Activated T-cell treated with anti-CD3 and anti-CD28 coated beads, Interleukin-2, amount 50 U/mL, for 4 hours (primary cell): ENCODE data around the gene MAT2A. TPM values are rescaled to one million over a fixed set of nuclear protein-coding genes. Genes with fewer than 3 reads are reported as not detected.
A peak's percentile ranks its signal among the peaks of the same experiment; 100 is the strongest.
"Not testable (repeated sequence)": the region's sequence is repeated elsewhere in the genome, so short reads cannot be mapped to it uniquely, and the experiment has no call there.

Experiments
- ATAC-seq, 2 donors: fragments of 200-7000 bp; cut with Tn5 transposase; one replicate each; pipeline ENCODE4 v1.10.0; 2021
- DNase-seq: peaks from one replicate; pipeline ENCODE4 v3.0.0-alpha.2; 2020
- H3K27me3 Mint-ChIP-seq: one replicate; pipeline ENCODE4 v1.8.0; 2021; ENCODE audit warnings: low read depth, mixed read lengths
- H3K36me3 Mint-ChIP-seq: one replicate; pipeline ENCODE4 v1.8.0; 2022; ENCODE audit warnings: mixed read lengths; ENCODE audit not compliant: insufficient read depth
- H3K4me1 Mint-ChIP-seq: one replicate; pipeline ENCODE4 v1.8.0; 2021; ENCODE audit warnings: low read depth, mixed read lengths
- H3K4me3 Mint-ChIP-seq: one replicate; pipeline ENCODE4 v1.8.0; 2021; ENCODE audit warnings: mild to moderate bottlenecking, moderate library complexity, mixed read lengths
- H3K9me3 Mint-ChIP-seq: one replicate; pipeline ENCODE4 v1.8.0; 2021; ENCODE audit warnings: mixed read lengths
- total RNA-seq, 3 donors: library from RNA; stranded (reverse); gene quantifications; one replicate each; pipeline ENCODE4 v1.2.1, GENCODE V29; 2021

MAT2A gene
- total RNA-seq, 3 donors from 2014 or later = 399 to 423 (median 404) TPM

DNA sequence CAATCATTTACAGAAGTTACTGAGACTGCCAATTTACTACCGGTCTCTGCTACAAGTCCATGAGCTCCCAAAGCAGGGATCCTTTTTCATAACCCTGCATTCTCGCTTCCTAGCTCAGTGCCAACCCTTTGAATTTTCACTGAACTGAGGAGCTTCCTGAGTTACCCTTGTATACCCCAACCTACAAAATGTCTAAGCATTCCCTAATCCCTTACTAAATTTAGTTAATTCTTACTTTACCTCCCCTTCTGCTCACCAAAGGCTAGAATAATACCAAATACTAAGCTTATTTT, 9.6 kb downstream of the MAT2A start:
- Mint-ChIP-seq H3K9me3 (no peaks in the 10 kb centered on the region), H3K4me3 (no peak overlapping the region), H3K36me3 (peaks cover 30% of the 10 kb centered on the region), H3K27me3 (no peaks in the 10 kb centered on the region), H3K4me1 (peaks cover 8% of the 10 kb centered on the region)
- DNase-seq (no peak), ATAC-seq (no peak)

DNA sequence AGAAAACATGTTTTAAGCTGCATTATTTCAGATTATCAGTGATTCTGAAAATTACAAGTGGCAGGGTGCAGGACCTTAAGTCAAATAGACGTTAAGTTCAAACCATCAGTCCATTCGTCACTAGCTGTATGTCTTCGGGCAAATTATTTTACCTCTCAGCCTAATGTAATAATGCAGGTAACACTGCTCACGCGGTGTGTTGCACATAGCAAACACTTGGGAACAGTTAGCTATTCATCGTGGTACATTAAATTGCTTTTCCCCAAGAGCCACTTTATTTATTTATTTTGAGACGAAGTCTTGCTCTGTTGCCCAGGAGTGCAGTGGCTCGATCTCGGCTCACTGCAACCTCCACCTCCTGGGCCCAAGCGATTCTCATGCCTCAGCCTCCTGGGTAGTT, 10.1 kb downstream of the MAT2A start:
- H3K4me1 Mint-ChIP-seq = peaks cover 6% of the 10 kb centered on the region
- no peak for DNase-seq
- no peaks in the 10 kb centered on the region for H3K9me3 Mint-ChIP-seq
- no peak for ATAC-seq
- H3K4me3 Mint-ChIP-seq = no peak overlapping the region
- H3K27me3 Mint-ChIP-seq = no peaks in the 10 kb centered on the region
- peaks cover 29% of the 10 kb centered on the region for H3K36me3 Mint-ChIP-seq

DNA sequence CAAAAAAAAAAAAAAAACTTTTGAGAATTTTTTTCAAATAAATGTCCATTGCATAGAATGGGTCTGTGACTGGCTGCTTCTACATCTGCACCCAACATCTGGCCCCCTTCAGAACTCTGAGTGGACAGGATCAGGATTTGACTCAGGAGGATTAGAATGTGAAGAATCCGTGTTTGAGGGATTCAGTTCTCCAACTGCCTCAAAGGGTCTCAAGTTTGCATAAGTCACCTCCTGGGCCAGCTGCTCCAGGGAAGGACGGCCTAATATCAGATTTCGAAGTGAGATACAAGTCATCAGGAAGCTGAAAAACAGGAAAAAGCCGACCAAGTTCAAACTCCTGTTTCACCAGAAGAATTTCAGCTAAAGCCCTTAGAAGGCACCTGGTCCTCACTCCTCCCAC, 10.9 kb downstream of the MAT2A start:
- H3K4me1 Mint-ChIP-seq = peaks cover 3% of the 10 kb centered on the region
- peaks cover 28% of the 10 kb centered on the region for H3K36me3 Mint-ChIP-seq
- no peaks in the 10 kb centered on the region for H3K27me3 Mint-ChIP-seq
- no peak for ATAC-seq
- no peak overlapping the region for H3K4me3 Mint-ChIP-seq
- H3K9me3 Mint-ChIP-seq = no peaks in the 10 kb centered on the region
- no peak for DNase-seq

DNA sequence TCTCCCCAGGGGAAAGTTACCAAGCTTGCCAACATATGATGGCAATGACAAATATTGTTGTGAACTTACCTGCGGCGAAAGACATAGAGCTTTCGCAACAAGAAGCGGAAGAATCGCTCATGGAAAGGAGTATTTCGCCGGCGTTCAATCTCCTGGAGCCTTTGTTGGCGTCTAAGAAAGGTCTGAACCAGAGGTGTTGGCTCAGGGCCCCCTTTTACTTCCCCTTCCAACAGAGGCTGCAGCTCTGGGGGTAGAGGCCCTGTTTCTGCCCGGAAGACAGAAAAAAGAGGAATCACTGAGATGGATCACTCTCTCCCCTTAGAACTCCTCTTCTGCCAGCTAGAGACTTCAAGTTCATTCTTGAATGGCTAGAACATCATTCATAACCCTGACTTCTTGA, 11.5 kb downstream of the MAT2A start:
- ATAC-seq (no peak), DNase-seq (no peak)
- no peak overlapping the region for H3K4me3 Mint-ChIP-seq
- H3K9me3 Mint-ChIP-seq = no peaks in the 10 kb centered on the region
- peaks cover 27% of the 10 kb centered on the region for H3K36me3 Mint-ChIP-seq
- no peaks in the 10 kb centered on the region for H3K27me3 Mint-ChIP-seq
- peaks cover 3% of the 10 kb centered on the region for H3K4me1 Mint-ChIP-seq

DNA sequence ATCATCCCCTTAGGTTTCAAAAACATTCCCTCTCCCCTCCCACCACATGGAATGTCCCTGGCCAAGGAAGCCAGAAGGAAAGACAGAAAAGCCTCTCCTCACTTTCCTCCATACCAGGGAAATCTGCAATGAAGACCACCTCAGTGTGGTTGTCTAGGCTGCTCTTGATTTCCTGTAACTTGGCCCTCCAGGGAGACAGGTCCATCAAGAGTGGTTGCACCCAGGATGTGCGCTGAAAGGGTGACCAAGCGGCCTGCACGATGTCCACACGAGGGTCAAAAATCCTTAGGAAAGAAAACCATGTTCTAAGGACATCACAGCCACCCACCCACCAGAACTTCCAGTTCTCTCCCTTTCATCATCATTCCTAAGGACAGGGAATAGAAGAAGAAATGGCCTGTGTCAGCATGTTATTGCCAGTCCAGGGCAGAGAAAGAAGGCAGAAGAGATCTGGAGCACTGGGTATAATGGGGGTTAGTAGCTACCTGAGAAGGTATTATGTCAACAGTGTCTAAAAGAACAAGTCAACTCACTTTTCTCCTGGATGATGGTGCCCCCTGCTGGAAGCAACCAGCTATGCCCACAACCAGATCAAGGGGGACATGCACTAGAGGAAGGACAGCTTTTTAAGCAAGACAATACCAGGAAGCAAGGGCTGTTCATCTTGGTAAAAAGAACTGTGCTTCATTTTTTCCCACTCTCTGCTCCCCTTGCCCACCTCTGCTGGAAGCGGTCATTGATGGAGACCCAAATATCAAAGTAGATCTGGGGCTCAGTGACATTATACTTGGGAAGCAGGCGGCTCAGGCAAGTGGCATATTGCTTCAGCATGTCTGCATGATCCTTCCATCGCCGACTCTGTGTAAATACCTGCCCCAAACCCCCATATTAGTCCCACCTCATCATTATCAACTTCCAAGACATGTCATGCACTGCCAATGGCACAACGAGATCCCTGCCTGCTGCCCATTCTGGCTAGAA, 13.0 kb downstream of the MAT2A start:
- H3K36me3 Mint-ChIP-seq = peaks cover 29% of the 10 kb centered on the region
- peak; percentile 89 for DNase-seq
- peaks cover 3% of the 10 kb centered on the region for H3K4me1 Mint-ChIP-seq
- no peaks in the 10 kb centered on the region for H3K9me3 Mint-ChIP-seq
- ATAC-seq = peak; percentile 74 to 80
- no peak overlapping the region for H3K4me3 Mint-ChIP-seq
- no peaks in the 10 kb centered on the region for H3K27me3 Mint-ChIP-seq

DNA sequence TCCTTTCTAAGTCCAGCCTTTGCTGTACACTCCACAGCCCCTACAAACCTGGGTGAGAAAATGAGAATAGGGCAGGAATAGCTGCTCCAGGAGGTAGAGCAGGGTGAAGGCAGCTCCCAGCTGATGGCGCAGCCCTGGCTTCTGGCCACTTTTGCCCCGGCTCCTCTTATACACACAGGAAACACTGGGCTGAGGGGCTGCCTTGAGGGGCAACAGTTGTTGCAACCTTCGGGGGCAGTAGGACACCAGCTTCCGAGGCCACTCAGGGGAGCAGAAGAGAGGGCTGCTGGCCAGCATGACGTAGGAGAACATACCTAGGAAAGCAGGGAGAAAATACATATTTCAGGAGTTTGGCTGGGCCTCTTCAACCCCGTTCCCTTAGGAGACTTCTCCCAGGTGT, 14.2 kb downstream of the MAT2A start:
- Mint-ChIP-seq H3K27me3 (no peaks in the 10 kb centered on the region), H3K9me3 (no peaks in the 10 kb centered on the region), H3K4me1 (peaks cover 3% of the 10 kb centered on the region), H3K4me3 (no peak overlapping the region), H3K36me3 (peaks cover 30% of the 10 kb centered on the region)
- DNase-seq (no peak), ATAC-seq (no peak)

DNA sequence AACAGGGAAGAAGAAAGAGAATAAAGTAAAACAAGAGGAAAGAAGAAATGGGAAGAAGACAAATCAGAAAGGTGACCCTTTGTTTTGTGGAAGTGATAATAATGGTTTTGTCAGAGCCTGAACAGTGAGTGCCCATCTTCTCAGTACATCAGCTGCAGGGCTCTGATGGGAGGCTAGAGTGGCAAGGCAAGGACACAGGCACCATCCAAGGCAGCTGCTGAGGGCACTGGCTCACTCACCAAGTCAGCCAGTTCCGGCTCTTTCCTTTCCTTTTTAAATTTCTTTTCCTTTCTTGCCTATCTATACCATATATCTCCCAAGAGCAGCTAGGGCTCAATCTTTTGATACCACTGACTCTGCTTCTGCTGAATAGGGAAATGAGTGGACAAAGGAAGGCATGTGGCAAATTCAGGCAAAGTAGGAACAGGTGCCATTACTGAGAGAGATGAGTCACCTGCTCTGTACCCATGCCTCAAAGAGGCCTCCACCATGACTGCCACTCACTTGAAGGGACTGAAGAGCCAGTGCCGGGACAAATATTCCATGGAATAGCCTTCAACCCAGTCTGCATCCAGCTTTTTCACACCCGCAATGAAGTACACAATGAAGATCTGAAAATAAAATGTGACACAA, 16.1 kb downstream of the MAT2A start:
- no peak for DNase-seq
- Mint-ChIP-seq H3K36me3 (peaks cover 35% of the 10 kb centered on the region), H3K27me3 (no peaks in the 10 kb centered on the region), H3K4me1 (peaks cover 10% of the 10 kb centered on the region), H3K9me3 (no peaks in the 10 kb centered on the region), H3K4me3 (no peak overlapping the region)
- ATAC-seq = no peak

DNA sequence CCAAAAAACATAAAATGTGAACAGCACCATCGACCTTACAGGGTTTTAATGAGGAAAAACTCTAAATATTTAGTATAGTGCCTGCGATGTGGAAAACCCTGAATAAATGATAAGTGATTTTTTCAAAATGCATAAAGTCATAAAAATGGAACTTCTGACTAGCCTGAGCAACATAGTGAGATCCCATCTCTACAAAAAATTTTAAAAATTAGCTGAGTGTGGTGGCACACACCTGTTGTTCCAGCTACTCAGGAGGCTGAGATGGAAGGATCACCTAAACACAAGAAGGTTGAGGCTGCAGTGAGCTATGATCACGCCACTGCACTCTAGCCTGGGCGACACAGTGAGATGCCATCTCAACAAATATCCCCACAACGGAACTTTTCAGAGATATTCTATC, 18.2 kb downstream of the MAT2A start:
- no peak for DNase-seq
- no peak overlapping the region for H3K4me3 Mint-ChIP-seq
- peaks cover 22% of the 10 kb centered on the region for H3K36me3 Mint-ChIP-seq
- H3K9me3 Mint-ChIP-seq = no peaks in the 10 kb centered on the region
- peaks cover 23% of the 10 kb centered on the region for H3K4me1 Mint-ChIP-seq
- no peaks in the 10 kb centered on the region for H3K27me3 Mint-ChIP-seq
- no peak for ATAC-seq

DNA sequence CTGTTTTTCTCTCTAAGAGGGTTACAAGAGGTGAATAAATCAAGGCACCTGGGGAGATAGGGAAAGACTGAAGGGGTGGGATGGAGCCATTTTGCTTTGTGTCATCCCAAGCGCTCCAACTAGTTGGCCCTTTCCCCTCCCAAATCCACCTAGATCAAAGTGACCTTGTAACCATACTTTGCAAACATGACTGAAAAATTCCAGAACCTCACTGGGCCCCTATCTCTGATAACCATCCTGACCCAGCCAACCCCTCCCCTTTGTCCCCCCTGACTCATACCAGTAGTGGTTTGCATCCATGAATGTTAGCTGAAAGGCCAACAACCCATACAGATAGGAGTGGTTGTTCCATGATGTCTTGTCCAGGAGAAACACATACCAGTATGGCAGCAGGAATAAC, 19.2 kb downstream of the MAT2A start:
- DNase-seq (no peak), ATAC-seq (no peak)
- peaks cover 20% of the 10 kb centered on the region for H3K36me3 Mint-ChIP-seq
- no peaks in the 10 kb centered on the region for H3K9me3 Mint-ChIP-seq
- H3K4me3 Mint-ChIP-seq = peak overlapping the region; percentile 37
- H3K4me1 Mint-ChIP-seq = peaks cover 23% of the 10 kb centered on the region
- H3K27me3 Mint-ChIP-seq = no peaks in the 10 kb centered on the region

DNA sequence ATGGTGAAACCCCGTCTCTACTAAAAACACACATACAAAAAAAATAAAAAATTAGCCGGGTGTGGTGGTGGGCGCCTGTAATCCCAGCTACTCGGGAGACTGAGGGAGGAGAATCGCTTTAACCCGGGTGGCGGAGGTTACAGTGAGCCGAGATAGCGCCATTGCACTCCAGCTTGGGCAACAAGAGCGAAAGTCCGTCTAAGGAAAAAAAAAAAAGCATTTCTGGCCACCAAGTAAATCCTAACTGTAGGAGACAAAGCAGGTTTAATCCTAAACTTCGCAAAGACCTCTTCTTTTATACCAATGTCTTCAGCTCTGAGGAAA, 21.4 kb downstream of the MAT2A start:
- Mint-ChIP-seq H3K36me3 (peaks cover 12% of the 10 kb centered on the region), H3K4me1 (peaks cover 26% of the 10 kb centered on the region), H3K4me3 (peak overlapping the region; percentile 97)
- ATAC-seq, H3K27me3 Mint-ChIP-seq, H3K9me3 Mint-ChIP-seq, DNase-seq: not testable (repeated sequence)

DNA sequence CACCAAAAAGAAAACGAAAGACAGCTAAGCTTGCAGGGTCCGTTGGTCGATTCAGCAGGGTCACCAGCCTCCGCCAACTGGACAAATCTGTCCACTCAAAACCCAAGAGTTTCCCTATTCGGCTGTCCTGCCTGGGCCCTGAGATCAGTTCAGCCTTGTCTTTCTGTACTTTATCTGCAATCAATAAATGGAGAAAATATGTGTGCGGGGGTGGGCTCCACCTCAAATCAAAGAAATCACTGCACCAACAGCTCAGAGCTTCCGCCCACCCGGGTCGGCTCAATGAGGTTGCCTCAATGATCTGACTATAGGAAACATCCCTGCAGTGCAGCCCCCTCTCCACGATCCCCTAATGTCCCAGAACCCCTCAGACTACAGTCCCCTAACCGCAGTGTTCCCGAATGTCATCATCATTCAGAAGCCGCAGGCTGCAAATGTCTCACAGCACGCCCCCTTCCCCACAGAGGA, 21.9 kb downstream of the MAT2A start:
- H3K27me3 Mint-ChIP-seq = no peaks in the 10 kb centered on the region
- DNase-seq (peak; percentile 39), ATAC-seq (peak in 1 of 2 donors; percentile 38)
- H3K9me3 Mint-ChIP-seq = no peaks in the 10 kb centered on the region
- H3K36me3 Mint-ChIP-seq = peaks cover 12% of the 10 kb centered on the region
- H3K4me3 Mint-ChIP-seq = peak overlapping the region; percentile 97
- peaks cover 26% of the 10 kb centered on the region for H3K4me1 Mint-ChIP-seq

DNA sequence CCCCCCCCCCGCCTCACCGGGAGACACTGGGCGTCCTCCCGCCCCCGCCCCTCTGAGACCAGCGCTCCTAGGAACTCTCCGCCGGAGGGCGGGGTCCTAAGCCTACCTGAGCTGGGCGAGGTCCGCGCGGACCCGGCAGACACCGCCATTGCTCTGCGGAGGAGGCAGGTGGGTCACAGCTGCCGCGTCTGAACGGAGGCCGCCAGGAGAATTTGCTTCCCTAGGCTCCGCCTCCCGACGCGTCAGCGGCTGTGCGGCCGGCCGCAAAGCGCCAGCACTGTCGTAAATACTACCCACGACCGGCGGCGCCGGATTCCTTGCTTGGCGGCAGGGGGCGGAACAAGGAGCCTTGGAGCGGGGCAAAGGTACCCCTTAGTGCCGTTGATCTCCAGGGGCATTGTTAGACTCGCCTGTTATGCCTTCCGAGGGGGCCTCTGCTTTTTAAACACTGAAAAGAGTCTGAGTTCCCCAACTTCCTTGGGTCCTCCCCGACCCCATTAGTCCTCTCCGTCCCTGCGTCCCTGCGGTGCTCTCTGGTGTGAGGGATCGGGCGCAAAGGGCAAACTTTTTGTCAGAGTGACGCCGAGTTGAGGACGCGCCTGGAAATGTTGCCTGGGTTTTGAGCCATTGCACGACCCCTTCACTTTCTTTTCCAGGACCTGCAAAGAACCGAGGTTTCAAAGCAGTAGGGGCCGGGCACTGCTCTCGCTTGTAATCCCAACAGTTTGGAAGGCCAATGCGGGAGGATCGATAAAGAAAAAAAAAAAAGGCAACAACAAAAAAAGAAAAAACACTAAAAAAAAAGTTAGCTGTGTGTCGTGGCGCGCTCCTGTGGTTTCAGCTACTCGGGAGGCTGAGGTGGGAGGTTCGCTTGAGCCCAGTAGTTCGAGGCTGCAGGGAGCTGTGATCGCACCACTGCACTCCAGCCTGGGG, 22.6 kb downstream of the MAT2A start, which contains the start of gene GGCX:
TSS of gene GGCX (minus strand) at position 214 of the 933 bp plus-strand sequence. CDS start at position 149, 65 bp downstream.
- peak; percentile 93 for DNase-seq
- Mint-ChIP-seq H3K9me3 (no peaks in the 10 kb centered on the region), H3K27me3 (no peaks in the 10 kb centered on the region), H3K36me3 (peaks cover 8% of the 10 kb centered on the region), H3K4me1 (peaks cover 26% of the 10 kb centered on the region), H3K4me3 (peak within 1 kb of the TSS; percentile 97)
- peak; percentile 96 for ATAC-seq

DNA sequence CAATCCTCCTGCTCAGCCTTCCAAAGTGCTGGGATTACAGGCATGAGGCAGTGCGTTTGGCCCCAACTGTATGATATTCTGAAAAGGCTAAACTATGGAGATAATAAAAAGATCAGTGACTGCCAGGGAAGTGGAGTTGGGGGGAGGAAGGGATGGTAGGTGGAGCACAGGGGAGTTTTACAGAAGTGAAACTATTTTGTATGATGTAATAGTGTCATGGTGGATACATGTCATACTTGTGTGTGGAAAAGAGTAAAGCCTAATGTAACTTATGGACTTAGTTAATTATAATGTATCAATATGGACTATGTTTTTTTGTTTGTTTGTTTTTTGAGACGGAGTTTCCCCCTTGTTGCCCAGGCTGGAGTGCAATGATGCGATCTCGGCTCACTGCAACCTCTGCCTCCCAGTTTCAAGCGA, 25.2 kb downstream of the MAT2A start:
- no peaks in the 10 kb centered on the region for H3K36me3 Mint-ChIP-seq
- H3K4me3 Mint-ChIP-seq = no peak overlapping the region
- no peaks in the 10 kb centered on the region for H3K27me3 Mint-ChIP-seq
- peaks cover 25% of the 10 kb centered on the region for H3K4me1 Mint-ChIP-seq
- no peaks in the 10 kb centered on the region for H3K9me3 Mint-ChIP-seq
- no peak for ATAC-seq
- no peak for DNase-seq

DNA sequence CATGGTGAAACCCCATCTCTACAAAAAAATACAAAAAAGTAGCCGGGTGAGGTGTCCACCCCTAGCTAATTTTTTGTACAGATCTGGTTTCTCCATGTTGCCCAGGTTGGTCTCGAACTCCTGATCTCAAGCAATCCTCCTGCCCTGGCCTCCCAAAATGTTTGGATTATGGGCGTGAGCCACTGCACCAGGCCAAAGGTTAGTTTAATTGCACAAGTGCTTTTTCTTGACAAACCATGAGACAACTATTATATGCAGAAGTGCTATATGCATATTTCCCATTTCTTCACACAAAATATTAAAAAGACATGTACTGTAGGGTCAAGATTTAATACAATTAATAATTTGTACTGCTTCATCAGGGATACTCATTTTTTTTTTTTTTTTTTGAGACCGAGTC, 27.3 kb downstream of the MAT2A start:
- no peaks in the 10 kb centered on the region for H3K9me3 Mint-ChIP-seq
- DNase-seq (no peak), ATAC-seq (no peak)
- H3K27me3 Mint-ChIP-seq = no peaks in the 10 kb centered on the region
- H3K36me3 Mint-ChIP-seq = no peaks in the 10 kb centered on the region
- H3K4me1 Mint-ChIP-seq = peaks cover 9% of the 10 kb centered on the region
- H3K4me3 Mint-ChIP-seq = no peak overlapping the region
